Pancreas (tissue), 10 donors: ENCODE data around the gene MAFF. TPM values are rescaled to one million over a fixed set of nuclear protein-coding genes. Genes with fewer than 3 reads are reported as not detected.

ENCODE experiments used
- ATAC-seq, 4 donors: fragments of 200-7000 bp; cut with Tn5 transposase; one replicate each; pipeline versions ENCODE4 v1.8.0 to v1.9.1; 2020; ENCODE audit warnings: mild to moderate bottlenecking in 4 of 4, moderate library complexity in 4 of 4
- DNase-seq, 6 donors: peaks; one replicate each; pipeline ENCODE4 v3.0.0-alpha.2; 2020
- FAIRE-seq: peaks from 2 replicates; lab custom pipeline; 2012; peaks lifted over from hg19 to GRCh38; lab: Jason Lieb, UNC
- H3K27ac ChIP-seq, 4 donors: fragments of 200-600 bp; sonication (generic); 1 replicate in 3 of 4; 2 replicates in 1 of 4; pipeline versions ENCODE4 v1.5.0 to v1.8.0; 2020
- H3K27me3 ChIP-seq, 4 donors: fragments of 200-600 bp; one replicate each; pipeline ENCODE4 v1.8.0; 2021
- H3K36me3 ChIP-seq, 3 donors: fragments of 200-600 bp; sonication (generic) in 1 of 3; one replicate each; pipeline versions ENCODE4 v1.5.0 to v1.8.0; 2020 to 2021
- H3K4me1 ChIP-seq, 3 donors: fragments of 200-600 bp; one replicate each; pipeline ENCODE4 v1.8.0; 2021
- H3K4me3 ChIP-seq, 4 donors: fragments of 200-600 bp; sonication (generic) in 2 of 4; one replicate each; pipeline versions ENCODE4 v1.5.0 to v1.8.0; 2020 to 2021
- H3K9me3 ChIP-seq, 4 donors: fragments of 200-600 bp; one replicate each; pipeline ENCODE4 v1.8.0; 2021
- CTCF ChIP-seq, 4 donors: fragments of 200-600 bp; sonication (generic) in 3 of 4; IDR thresholded peaks; one replicate each; pipeline versions ENCODE4 v1.5.0 to v1.8.0; 2021; ENCODE audit warnings: antibody characterized with exemption in 4 of 4
- WGBS, 2 donors: extraction: QIAGEN DNeasy Blood & Tissue Kit; methylation state at CpG; one replicate each; pipeline ENCODE4 v1.1.7; 2013; 5-methylcytosine and 5-hydroxymethylcytosine counted together
- intact Hi-C, 3 donors: fragments of 100-400 bp; cut with DNase I; formaldehyde crosslinking; loops; one replicate each; pipeline versions ENCODE4 v1.11.1 to v1.14.2; 2022
- polyA plus RNA-seq, 2 donors: library from polyadenylated mRNA; stranded (reverse); fragments of 200-250 nt; gene quantifications; one replicate each; pipeline ENCODE4 v1.2.3, GENCODE V29; 2013
- total RNA-seq, 6 donors: library from RNA; stranded (reverse); fragmentation: NEBNext Ultra II Directional in 4 of 6; extraction: Animal tissue kit (Norgen Biotek cat#: 25700) in 4 of 6; gene quantifications; one replicate each; pipeline versions ENCODE4 v1.2.1 to v1.2.4, GENCODE V29; 2021 to 2023
- donor health status: healthy with polysubstance abuse.
- donor health status: DM: no; HTN: no; CAD: no; lungs with moderate emphysema.
- donor health status: DM: no; HTN: no; CAD: no.
- donor health status: control.
- donor health status: control.
- donor health status: Bipolar disorder and iron deficiency.
- donor health status: DM: yes; HTN: yes; CAD: no.
- donor health status: DM: no; HTN: no; CAD: no.
- donor health status: DM: no; HTN: no; CAD: no.
- donor health status: DM: yes; HTN: yes; CAD: no.

The MAFF gene
- total and polyA plus RNA-seq, 8 donors = 3.4 to 16.7 (median 7.7) TPM

DNA sequence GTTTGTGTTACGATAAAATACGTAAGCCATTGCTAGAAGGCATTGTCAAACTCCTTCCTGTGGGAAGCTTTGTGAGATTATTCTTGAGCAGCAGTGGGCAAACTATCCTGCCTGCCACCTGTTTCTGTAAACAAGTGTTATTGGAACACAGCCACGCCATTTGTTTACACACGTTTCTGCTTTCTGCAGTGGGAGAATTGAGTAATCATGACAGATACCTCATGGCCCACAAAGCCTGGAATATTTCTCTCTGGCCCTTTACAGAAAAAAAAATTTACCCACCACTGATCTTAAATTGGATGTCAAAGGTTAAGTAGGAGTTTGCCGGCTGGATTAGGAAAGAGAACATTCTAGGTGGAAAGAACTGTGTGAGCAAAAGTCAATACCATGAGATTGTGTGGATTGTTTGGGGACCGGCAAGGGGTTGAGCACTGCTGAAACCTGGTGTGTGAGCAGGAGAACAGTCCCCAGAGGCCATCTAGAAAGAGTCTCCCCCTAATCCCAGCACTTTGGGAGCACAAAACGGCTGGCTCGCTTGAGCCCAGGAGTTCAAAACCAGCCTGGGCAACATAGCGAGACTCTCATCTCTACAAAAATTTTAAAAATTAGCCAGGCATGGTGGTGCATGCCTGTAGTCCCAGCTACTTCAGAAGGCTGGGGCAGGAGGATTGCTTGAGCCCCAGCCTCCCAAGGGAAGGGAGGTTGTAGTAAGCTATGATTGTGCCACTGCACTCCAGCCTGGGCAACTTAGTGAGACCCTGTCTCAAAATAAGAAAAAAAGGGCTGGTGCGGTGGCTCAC is 14.2 kb upstream of the MAFF start:
- DNase-seq (peak in 3 of 6 donors; percentile 69 to 82 (median 74)), FAIRE-seq (no peak), ATAC-seq (peak; percentile 89 to 93 (median 90))
- intact Hi-C loops = no loop called here
- Histone ChIP-seq H3K27me3 (no peaks in the 10 kb centered on the region), H3K4me1 (peaks cover 7 to 17% (median 13%) of the 10 kb centered on the region in 3 donors), H3K36me3 (no peaks in the 10 kb centered on the region), H3K27ac (peak overlapping the region; percentile 42 to 92 (median 71)), H3K4me3 (no peak overlapping the region), H3K9me3 (no peaks in the 10 kb centered on the region)
- WGBS, 2 donors = 34% methylated on average over 10 of the region's 10 CpGs
- no peak for TF ChIP-seq CTCF (IDR thresholded peaks at IDR 0.05)

GRCh38 chr22:38189104-38189503 is 12.7 kb upstream of the MAFF start:
- no peaks in the 10 kb centered on the region for H3K36me3 ChIP-seq
- WGBS, 2 donors = 65 to 74% methylated on average over 3 of the region's 3 CpGs
- TF ChIP-seq CTCF (IDR thresholded peaks at IDR 0.05) = no peak
- H3K27me3 ChIP-seq = no peaks in the 10 kb centered on the region
- peaks cover 7 to 21% (median 13%) of the 10 kb centered on the region in 3 donors for H3K4me1 ChIP-seq
- no peak for ATAC-seq
- FAIRE-seq = no peak
- H3K27ac ChIP-seq = no peak overlapping the region
- no peak overlapping the region for H3K4me3 ChIP-seq
- no peak for DNase-seq
- no peaks in the 10 kb centered on the region for H3K9me3 ChIP-seq
- intact Hi-C loops = no loop called here

- intact Hi-C loops = no loop called here
- Histone ChIP-seq H3K27ac (no peak overlapping the region), H3K4me3 (no peak overlapping the region), H3K4me1 (peaks cover 7 to 21% (median 13%) of the 10 kb centered on the region in 3 donors), H3K9me3 (no peaks in the 10 kb centered on the region), H3K27me3 (no peaks in the 10 kb centered on the region), H3K36me3 (no peaks in the 10 kb centered on the region)
- TF ChIP-seq CTCF (IDR thresholded peaks at IDR 0.05) = no peak
- DNase-seq = no peak
- ATAC-seq = no peak
- no peak for FAIRE-seq
- WGBS, 2 donors = 63 to 67% methylated on average over 6 of the region's 6 CpGs
Measured at GRCh38 chr22:38190581-38190980, 11.2 kb upstream of the MAFF start.

GRCh38 chr22:38191055-38191454 is 10.7 kb upstream of the MAFF start:
- TF ChIP-seq CTCF (IDR thresholded peaks at IDR 0.05) = no peak
- Histone ChIP-seq H3K4me1 (peaks cover 7 to 21% (median 13%) of the 10 kb centered on the region in 3 donors), H3K27ac (no peak overlapping the region), H3K27me3 (no peaks in the 10 kb centered on the region), H3K9me3 (no peaks in the 10 kb centered on the region), H3K36me3 (no peaks in the 10 kb centered on the region), H3K4me3 (no peak overlapping the region)
- DNase-seq (no peak), ATAC-seq (no peak), FAIRE-seq (no peak)
- intact Hi-C loops = no loop called here
- WGBS, 2 donors = 93 to 94% methylated on average over 14 of the region's 14 CpGs
